Prostate gland (tissue), 2 donors: ENCODE data around the gene GNA15. TPM values are rescaled to one million over a fixed set of nuclear protein-coding genes. Genes with fewer than 3 reads are reported as not detected.

Source experiments
- DNase-seq: peaks from one replicate; pipeline ENCODE4 v3.0.0-alpha.2; 2019; ENCODE audit warnings: low spot score
- H3K27ac ChIP-seq, 2 donors: fragments of 200-600 bp; sonication (generic); 2 replicates each; pipeline ENCODE4 v1.5.1; 2017 to 2019
- H3K27me3 ChIP-seq: fragments of 200-600 bp; sonication (generic); replicated peaks from 2 replicates; pipeline ENCODE4 v1.5.1; 2019; ENCODE audit not compliant: insufficient read depth
- H3K36me3 ChIP-seq, 2 donors: fragments of 200-600 bp; sonication (generic); 1 replicate in 1 of 2; 2 replicates in 1 of 2; pipeline versions ENCODE4 v1.5.1 to v1.8.1; 2017 to 2019
- H3K4me1 ChIP-seq: fragments of 200-600 bp; sonication (generic); replicated peaks from 2 replicates; pipeline ENCODE4 v1.5.1; 2019
- H3K4me3 ChIP-seq, 2 donors: fragments of 200-600 bp; sonication (generic); 2 replicates each; pipeline ENCODE4 v1.5.1; 2017 to 2019
- H3K9me3 ChIP-seq: fragments of 200-600 bp; sonication (generic); 2 replicates; pipeline ENCODE4 v1.5.1; 2017
- CTCF ChIP-seq, 4 experiments: fragments of 200-600 bp in 2 of 4; fragments of 450-650 bp in 2 of 4; sonication (generic) in 2 of 4; IDR thresholded peaks; 1 replicate in 3 of 4; 2 replicates in 1 of 4; pipeline ENCODE4 v1.5.1; 2016 to 2019; ENCODE audit warnings: antibody characterized with exemption in 4 of 4, mild to moderate bottlenecking in 2 of 4, moderate library complexity in 2 of 4
- POLR2A ChIP-seq: fragments of 450-650 bp; IDR thresholded peaks from one replicate; pipeline ENCODE4 v1.6.1; 2016; ENCODE audit warnings: antibody characterized with exemption, mild to moderate bottlenecking
- POLR2AphosphoS5 ChIP-seq: sonication (generic); formaldehyde crosslinking; IDR thresholded peaks from one replicate; pipeline ENCODE4 v1.6.1; 2017; ENCODE audit warnings: antibody characterized with exemption
- WGBS: methylation state at CpG from one replicate; pipeline ENCODE4 v1.1.5; 2018; 5-methylcytosine and 5-hydroxymethylcytosine counted together
- intact Hi-C: fragments of 100-400 bp; cut with DNase I; formaldehyde crosslinking; loops from one replicate; pipeline ENCODE4 v1.14.2; 2022
- total RNA-seq, 2 donors: library from RNA; depleted of rRNA; stranded (reverse); fragments of >200 nt; gene quantifications; one replicate each; pipeline ENCODE4 v1.1.0, GENCODE V29; 2016

Gene GNA15
- total RNA-seq, 2 donors from 2014 or later, result 11.1 to 13.3 TPM

GRCh38 chr19:3186891-3187661 lies 51.2 kb downstream of the GNA15 start:
- WGBS, result 72% methylated on average over 23 of the region's 23 CpGs
- no peak for DNase-seq

GRCh38 chr19:3187662-3188511 lies 52.1 kb downstream of the GNA15 start:
- no peaks in the 10 kb centered on the region for H3K36me3 ChIP-seq
- DNase-seq, result no peak
- peaks cover 10% of the 10 kb centered on the region for H3K4me1 ChIP-seq
- no peaks in the 10 kb centered on the region for H3K9me3 ChIP-seq
- no peak overlapping the region for H3K4me3 ChIP-seq
- no peaks in the 10 kb centered on the region for H3K27me3 ChIP-seq
- intact Hi-C loops, result no loop called here
- no peak overlapping the region for H3K27ac ChIP-seq
- WGBS, result 88% methylated on average over 36 of the region's 36 CpGs
- TF ChIP-seq CTCF (IDR thresholded peaks at IDR 0.05), result no peak
- TF ChIP-seq POLR2AphosphoS5, result no peak
- TF ChIP-seq POLR2A, result no peak

More at GRCh38 chr19:3186891-3187661, 51.2 kb downstream of the GNA15 start:
- peak overlapping the region; percentile 88 to 95 for H3K4me3 ChIP-seq
- H3K9me3 ChIP-seq, result no peaks in the 10 kb centered on the region
- no peaks in the 10 kb centered on the region for H3K27me3 ChIP-seq
- TF ChIP-seq POLR2A (no peak), POLR2AphosphoS5 (no peak), CTCF (IDR thresholded peaks at IDR 0.05) (no peak)
- no peaks in the 10 kb centered on the region for H3K36me3 ChIP-seq
- H3K27ac ChIP-seq, result no peak overlapping the region
- H3K4me1 ChIP-seq, result peaks cover 10% of the 10 kb centered on the region
- intact Hi-C loops, result no loop called here

- no peak overlapping the region for H3K27ac ChIP-seq
- H3K27me3 ChIP-seq, result no peaks in the 10 kb centered on the region
- H3K36me3 ChIP-seq, result no peaks in the 10 kb centered on the region
- WGBS, result 96% methylated on average over 31 of the region's 35 CpGs
- DNase-seq, result no peak
- intact Hi-C loops, result no loop called here
- no peak overlapping the region for H3K4me3 ChIP-seq
- peaks cover 10% of the 10 kb centered on the region for H3K4me1 ChIP-seq
- no peaks in the 10 kb centered on the region for H3K9me3 ChIP-seq
- TF ChIP-seq POLR2AphosphoS5, result no peak
- no peak for TF ChIP-seq POLR2A
- TF ChIP-seq CTCF (IDR thresholded peaks at IDR 0.05), result no peak
Measured at GRCh38 chr19:3188627-3189596, 53.1 kb downstream of the GNA15 start.

- H3K36me3 ChIP-seq, result no peaks in the 10 kb centered on the region
- H3K27ac ChIP-seq, result no peak overlapping the region
- peaks cover 10% of the 10 kb centered on the region for H3K4me1 ChIP-seq
- 88% methylated on average over 25 of the region's 28 CpGs for WGBS
- DNase-seq, result no peak
- intact Hi-C loops, result no loop called here
- H3K4me3 ChIP-seq, result no peak overlapping the region
- no peaks in the 10 kb centered on the region for H3K9me3 ChIP-seq
- no peaks in the 10 kb centered on the region for H3K27me3 ChIP-seq
- TF ChIP-seq CTCF (IDR thresholded peaks at IDR 0.05) (no peak), POLR2AphosphoS5 (no peak), POLR2A (no peak)
Measured at GRCh38 chr19:3189702-3190469, 54.1 kb downstream of the GNA15 start.
